ENCODE results near the gene DROSHA. TPM values are rescaled to one million over a fixed set of nuclear protein-coding genes. Genes with fewer than 3 reads are reported as not detected.
"Not testable (repeated sequence)": the region's sequence is repeated elsewhere in the genome, so short reads cannot be mapped to it uniquely, and the experiment has no call there.

The DROSHA gene
- total and polyA plus RNA-seq, 3 experiments from 2014 or later, result 22.2 to 75.0 (median 64.1) TPM

GRCh38 chr5:31408814-31409213 is 123.1 kb downstream of the DROSHA start:
- Mint-ChIP-seq H3K27ac (peak overlapping the region in 2 of 8 donors; percentile 36 to 75), H3K36me3 (peaks cover 47 to 94% (median 48%) of the 10 kb centered on the region in 3 donors), H3K9me3 (no peaks in the 10 kb centered on the region), H3K27me3 (no peaks in the 10 kb centered on the region), H3K4me1 (no peaks in the 10 kb centered on the region), H3K4me3 (no peak overlapping the region)
- no peak overlapping the region for H3K4me3 ChIP-seq (ENCODE audit: low read length)
- POLR2A ChIA-PET, result no interaction called here
- DNase-seq, result no peak
- H3K36me3 ChIP-seq (ENCODE audit: insufficient read depth, low read length), result peaks cover 37% of the 10 kb centered on the region
- H3K9me3 ChIP-seq (ENCODE audit: low read length), result no peaks in the 10 kb centered on the region
- no peak overlapping the region for H3K27ac ChIP-seq (ENCODE audit: low read depth, low read length)
- H3K4me1 ChIP-seq (ENCODE audit: insufficient read depth, low read length), result no peaks in the 10 kb centered on the region
- no peaks in the 10 kb centered on the region for H3K27me3 ChIP-seq (ENCODE audit: insufficient read depth, low read length, poor library complexity, severe bottlenecking)
- CTCF ChIA-PET, result no interaction called here

- H3K27ac Mint-ChIP-seq, result peak overlapping the region in 1 of 8 donors; percentile 36
Observed at GRCh38 chr5:31407921-31408693, 123.8 kb downstream of the DROSHA start.

GRCh38 chr5:31404325-31404724 is 127.6 kb downstream of the DROSHA start:
- Histone ChIP-seq H3K27ac (ENCODE audit: low read depth, low read length) (no peak overlapping the region), H3K36me3 (ENCODE audit: insufficient read depth, low read length) (peaks cover 33% of the 10 kb centered on the region), H3K9me3 (ENCODE audit: low read length) (no peaks in the 10 kb centered on the region), H3K27me3 (ENCODE audit: insufficient read depth, low read length, poor library complexity, severe bottlenecking) (no peaks in the 10 kb centered on the region), H3K4me3 (ENCODE audit: low read length) (no peak overlapping the region), H3K4me1 (ENCODE audit: insufficient read depth, low read length) (no peaks in the 10 kb centered on the region)
- Mint-ChIP-seq H3K9me3 (no peaks in the 10 kb centered on the region), H3K27me3 (no peaks in the 10 kb centered on the region), H3K4me1 (no peaks in the 10 kb centered on the region), H3K4me3 (no peak overlapping the region), H3K36me3 (peaks cover 41 to 84% (median 42%) of the 10 kb centered on the region in 3 donors), H3K27ac (no peak overlapping the region)
- POLR2A ChIA-PET, result no interaction called here
- CTCF ChIA-PET, result no interaction called here
- DNase-seq, result no peak

More at GRCh38 chr5:31407921-31408693, 123.8 kb downstream of the DROSHA start:
- Mint-ChIP-seq H3K4me1 (no peaks in the 10 kb centered on the region), H3K4me3 (no peak overlapping the region), H3K9me3 (no peaks in the 10 kb centered on the region), H3K36me3 (peaks cover 47 to 93% (median 51%) of the 10 kb centered on the region in 3 donors), H3K27me3 (no peaks in the 10 kb centered on the region)
- CTCF ChIA-PET, result no interaction called here
- no peak for DNase-seq
- POLR2A ChIA-PET, result no interaction called here
- peaks cover 30% of the 10 kb centered on the region for H3K36me3 ChIP-seq (ENCODE audit: insufficient read depth, low read length)
- no peaks in the 10 kb centered on the region for H3K27me3 ChIP-seq (ENCODE audit: insufficient read depth, low read length, poor library complexity, severe bottlenecking)
- H3K4me3 ChIP-seq (ENCODE audit: low read length), result no peak overlapping the region
- H3K4me1 ChIP-seq (ENCODE audit: insufficient read depth, low read length), result no peaks in the 10 kb centered on the region
- no peak overlapping the region for H3K27ac ChIP-seq (ENCODE audit: low read depth, low read length)
- no peaks in the 10 kb centered on the region for H3K9me3 ChIP-seq (ENCODE audit: low read length)

GRCh38 chr5:31401691-31402090 is 130.2 kb downstream of the DROSHA start:
- H3K9me3 Mint-ChIP-seq, result no peaks in the 10 kb centered on the region
- Histone ChIP-seq H3K4me1 (ENCODE audit: insufficient read depth, low read length) (no peaks in the 10 kb centered on the region), H3K27ac (ENCODE audit: low read depth, low read length) (no peak overlapping the region), H3K36me3 (ENCODE audit: insufficient read depth, low read length) (peaks cover 20% of the 10 kb centered on the region), H3K9me3 (ENCODE audit: low read length) (no peaks in the 10 kb centered on the region), H3K4me3 (ENCODE audit: low read length) (no peak overlapping the region), H3K27me3 (ENCODE audit: insufficient read depth, low read length, poor library complexity, severe bottlenecking) (no peaks in the 10 kb centered on the region)
- no peak for DNase-seq
- CTCF ChIA-PET, result no interaction called here
- H3K27ac Mint-ChIP-seq, result no peak overlapping the region
- no peaks in the 10 kb centered on the region for H3K27me3 Mint-ChIP-seq
- POLR2A ChIA-PET, result no interaction called here
- H3K4me1 Mint-ChIP-seq, result no peaks in the 10 kb centered on the region
- H3K4me3 Mint-ChIP-seq, result no peak overlapping the region
- peaks cover 26 to 57% (median 28%) of the 10 kb centered on the region in 3 donors for H3K36me3 Mint-ChIP-seq

- peaks cover 13 to 23% (median 14%) of the 10 kb centered on the region in 3 donors for H3K36me3 Mint-ChIP-seq
- no peak for DNase-seq
- Histone ChIP-seq H3K36me3 (ENCODE audit: insufficient read depth, low read length) (peaks cover 6% of the 10 kb centered on the region), H3K4me1 (ENCODE audit: insufficient read depth, low read length) (no peaks in the 10 kb centered on the region), H3K4me3 (ENCODE audit: low read length) (no peak overlapping the region), H3K27me3 (ENCODE audit: insufficient read depth, low read length, poor library complexity, severe bottlenecking) (no peaks in the 10 kb centered on the region), H3K27ac (ENCODE audit: low read depth, low read length) (no peak overlapping the region), H3K9me3 (ENCODE audit: low read length) (no peaks in the 10 kb centered on the region)
- POLR2A ChIA-PET, result no interaction called here
- H3K9me3 Mint-ChIP-seq, result no peaks in the 10 kb centered on the region
- H3K27ac Mint-ChIP-seq, result peak overlapping the region in 2 of 8 donors; percentile 3 to 8
- H3K27me3 Mint-ChIP-seq, result no peaks in the 10 kb centered on the region
- no peak overlapping the region for H3K4me3 Mint-ChIP-seq
- CTCF ChIA-PET, result no interaction called here
- H3K4me1 Mint-ChIP-seq, result no peaks in the 10 kb centered on the region
Observed at GRCh38 chr5:31397926-31398557, 133.9 kb downstream of the DROSHA start.

GRCh38 chr5:31396611-31397295 is 135.1 kb downstream of the DROSHA start:
- H3K27me3 Mint-ChIP-seq, result peaks cover 0 to 2% of the 10 kb centered on the region in 2 donors

GRCh38 chr5:31395450-31396045 is 136.3 kb downstream of the DROSHA start:
- DNase-seq; H3K27me3 Mint-ChIP-seq; H3K4me1 Mint-ChIP-seq; CTCF ChIA-PET; H3K9me3 Mint-ChIP-seq; H3K27me3 ChIP-seq (ENCODE audit: insufficient read depth, low read length, poor library complexity, severe bottlenecking); H3K9me3 ChIP-seq (ENCODE audit: low read length); H3K4me3 Mint-ChIP-seq; H3K4me3 ChIP-seq (ENCODE audit: low read length); H3K36me3 ChIP-seq (ENCODE audit: insufficient read depth, low read length); H3K4me1 ChIP-seq (ENCODE audit: insufficient read depth, low read length); H3K27ac ChIP-seq (ENCODE audit: low read depth, low read length); H3K36me3 Mint-ChIP-seq; POLR2A ChIA-PET; H3K27ac Mint-ChIP-seq: not testable (repeated sequence)

More at GRCh38 chr5:31396611-31397295, 135.1 kb downstream of the DROSHA start:
- ChIA-PET CTCF (no interaction called here), POLR2A (no interaction called here)
- Mint-ChIP-seq H3K4me1 (no peaks in the 10 kb centered on the region), H3K9me3 (no peaks in the 10 kb centered on the region), H3K27ac (no peak overlapping the region), H3K4me3 (no peak overlapping the region), H3K36me3 (peaks cover 7 to 16% (median 10%) of the 10 kb centered on the region in 3 donors)
- Histone ChIP-seq H3K27ac (ENCODE audit: low read depth, low read length) (no peak overlapping the region), H3K4me3 (ENCODE audit: low read length) (no peak overlapping the region), H3K4me1 (ENCODE audit: insufficient read depth, low read length) (no peaks in the 10 kb centered on the region), H3K9me3 (ENCODE audit: low read length) (no peaks in the 10 kb centered on the region), H3K27me3 (ENCODE audit: insufficient read depth, low read length, poor library complexity, severe bottlenecking) (no peaks in the 10 kb centered on the region), H3K36me3 (ENCODE audit: insufficient read depth, low read length) (peaks cover 2% of the 10 kb centered on the region)
- no peak for DNase-seq

- Mint-ChIP-seq H3K27me3 (peaks cover 0 to 2% of the 10 kb centered on the region in 2 donors), H3K4me1 (no peaks in the 10 kb centered on the region), H3K4me3 (no peak overlapping the region), H3K36me3 (peaks cover 0 to 2% (median 0%) of the 10 kb centered on the region in 3 donors), H3K27ac (no peak overlapping the region), H3K9me3 (peaks cover 3 to 8% (median 6%) of the 10 kb centered on the region in 5 donors)
- POLR2A ChIA-PET, result no interaction called here
- Histone ChIP-seq H3K27ac (ENCODE audit: low read depth, low read length) (no peak overlapping the region), H3K27me3 (ENCODE audit: insufficient read depth, low read length, poor library complexity, severe bottlenecking) (no peaks in the 10 kb centered on the region), H3K4me3 (ENCODE audit: low read length) (no peak overlapping the region), H3K4me1 (ENCODE audit: insufficient read depth, low read length) (no peaks in the 10 kb centered on the region), H3K36me3 (ENCODE audit: insufficient read depth, low read length) (no peaks in the 10 kb centered on the region), H3K9me3 (ENCODE audit: low read length) (no peaks in the 10 kb centered on the region)
- no peak for DNase-seq
- CTCF ChIA-PET, result no interaction called here
Observed at GRCh38 chr5:31393126-31393525, 138.8 kb downstream of the DROSHA start.

Measured in CD8-positive, alpha-beta memory T cell (primary cell).